Measurements from ENCODE around the gene MARCKS.
"Not testable (repeated sequence)": the region's sequence is repeated elsewhere in the genome, so short reads cannot be mapped to it uniquely, and the experiment has no call there.

DNA sequence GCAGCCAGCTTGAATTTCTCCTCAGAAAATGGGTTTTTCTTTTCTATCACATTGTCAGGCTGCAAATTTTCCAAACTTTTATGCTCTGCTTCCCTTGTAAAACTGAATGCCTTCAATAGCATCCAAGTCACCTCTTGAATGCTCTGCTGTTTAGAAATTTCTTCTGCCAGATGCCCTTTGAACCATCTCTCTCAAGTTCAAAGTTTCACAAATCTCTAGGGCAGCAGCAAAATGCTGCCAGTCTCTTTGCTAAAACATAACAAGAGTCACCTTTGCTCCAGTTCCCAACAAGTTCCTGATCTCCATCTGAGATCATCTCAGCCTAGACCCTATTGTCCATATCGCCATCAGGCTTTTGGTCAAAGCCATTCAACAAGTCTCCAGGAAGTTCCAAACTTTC, 53.1 kb downstream of the MARCKS start:
- TF ChIP-seq, protein P1, sequence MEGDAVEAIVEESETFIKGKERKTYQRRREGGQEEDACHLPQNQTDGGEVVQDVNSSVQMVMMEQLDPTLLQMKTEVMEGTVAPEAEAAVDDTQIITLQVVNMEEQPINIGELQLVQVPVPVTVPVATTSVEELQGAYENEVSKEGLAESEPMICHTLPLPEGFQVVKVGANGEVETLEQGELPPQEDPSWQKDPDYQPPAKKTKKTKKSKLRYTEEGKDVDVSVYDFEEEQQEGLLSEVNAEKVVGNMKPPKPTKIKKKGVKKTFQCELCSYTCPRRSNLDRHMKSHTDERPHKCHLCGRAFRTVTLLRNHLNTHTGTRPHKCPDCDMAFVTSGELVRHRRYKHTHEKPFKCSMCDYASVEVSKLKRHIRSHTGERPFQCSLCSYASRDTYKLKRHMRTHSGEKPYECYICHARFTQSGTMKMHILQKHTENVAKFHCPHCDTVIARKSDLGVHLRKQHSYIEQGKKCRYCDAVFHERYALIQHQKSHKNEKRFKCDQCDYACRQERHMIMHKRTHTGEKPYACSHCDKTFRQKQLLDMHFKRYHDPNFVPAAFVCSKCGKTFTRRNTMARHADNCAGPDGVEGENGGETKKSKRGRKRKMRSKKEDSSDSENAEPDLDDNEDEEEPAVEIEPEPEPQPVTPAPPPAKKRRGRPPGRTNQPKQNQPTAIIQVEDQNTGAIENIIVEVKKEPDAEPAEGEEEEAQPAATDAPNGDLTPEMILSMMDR (IDR thresholded peaks at IDR 0.05 in 2 of 3, conservative IDR thresholded peaks at IDR 0.05 in 1 of 3; ENCODE audit: control insufficient read depth in 2 of 3, extremely low read depth in 1 of 3, insufficient read depth in 1 of 3, low read depth in 3 of 3, low read length in 3 of 3) = not testable (repeated sequence)
- not testable (repeated sequence) for TF ChIP-seq STAT3 (IDR thresholded peaks at IDR 0.05; ENCODE audit: low read depth, low read length); TCF7 (IDR thresholded peaks at IDR 0.05; ENCODE audit: borderline replicate concordance); CEBPB (IDR thresholded peaks at IDR 0.05; ENCODE audit: borderline replicate concordance in 1 of 2, low read depth in 2 of 2, low read length in 2 of 2); NFIC (IDR thresholded peaks at IDR 0.05; ENCODE audit: low read depth, low read length); GABPA (IDR thresholded peaks at IDR 0.05; ENCODE audit: low read depth); IRF3 (IDR thresholded peaks at IDR 0.05); NR2F1 (conservative IDR thresholded peaks at IDR 0.05); EP300 (IDR thresholded peaks at IDR 0.05; ENCODE audit: borderline replicate concordance in 1 of 2, control insufficient read depth in 1 of 2, low read depth in 2 of 2, low read length in 2 of 2); MYC (IDR thresholded peaks at IDR 0.05; ENCODE audit: insufficient read depth, insufficient read length, insufficient replicate concordance, low read length, severe bottlenecking); ZNF274 (IDR thresholded peaks at IDR 0.05; ENCODE audit: insufficient read depth, insufficient read length)
- TF ChIP-seq, protein P2, sequence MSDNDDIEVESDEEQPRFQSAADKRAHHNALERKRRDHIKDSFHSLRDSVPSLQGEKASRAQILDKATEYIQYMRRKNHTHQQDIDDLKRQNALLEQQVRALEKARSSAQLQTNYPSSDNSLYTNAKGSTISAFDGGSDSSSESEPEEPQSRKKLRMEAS (IDR thresholded peaks at IDR 0.05; ENCODE audit: low read depth, low read length) = not testable (repeated sequence)
